ENCODE measurements around the gene CCDC40. TPM values are rescaled to one million over a fixed set of nuclear protein-coding genes. Genes with fewer than 3 reads are reported as not detected.

The CCDC40 gene
- total and polyA plus RNA-seq, 2 of the 13 experiments (the other 11 are each of a cell fraction or from before 2014, with no cell fraction given) = 4.1 to 5.5 TPM

DNA sequence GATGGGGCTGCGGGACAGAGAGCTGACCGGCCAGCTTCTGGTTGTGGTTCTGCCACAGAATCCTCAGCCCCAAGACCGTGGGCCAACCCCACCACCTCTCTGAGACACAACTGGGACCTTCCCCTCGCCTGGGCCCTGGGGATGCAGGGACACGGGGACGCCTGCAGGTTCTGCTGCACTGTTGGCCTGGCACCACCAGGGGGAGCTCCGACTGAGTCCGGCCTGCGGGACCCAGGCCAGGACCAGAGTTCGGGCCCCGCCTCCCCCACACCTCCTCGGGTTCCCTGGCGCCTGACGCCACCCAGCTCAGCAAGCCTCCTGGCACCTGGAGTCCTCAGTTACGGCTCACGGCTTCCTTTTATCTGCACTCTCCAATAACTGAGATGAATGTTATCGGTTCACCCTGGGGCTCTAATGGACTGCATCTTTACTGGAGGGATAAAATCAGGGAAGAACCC, 28.0 kb upstream of the CCDC40 start (continued):
- TF ChIP-seq E2F2 (CRISPR knock-in tag; IDR thresholded peaks at IDR 0.05; ENCODE audit: borderline replicate concordance) (no peak), ZNF446 (CRISPR knock-in tag; IDR thresholded peaks at IDR 0.05) (no peak), ZNF615 (CRISPR knock-in tag; IDR thresholded peaks at IDR 0.05; ENCODE audit: borderline replicate concordance) (no peak), PCBP1 (IDR thresholded peaks at IDR 0.05; ENCODE audit: borderline replicate concordance, low read depth, low read length) (0 out of 2 replicates have a peak, but pooled peaks have one; percentile 75), FOXK1 (CRISPR knock-in tag; IDR thresholded peaks at IDR 0.05; ENCODE audit: borderline replicate concordance, low read depth) (0 out of 2 replicates have a peak, but pooled peaks have one; percentile 56), ZNF230 (CRISPR knock-in tag; IDR thresholded peaks at IDR 0.05) (no peak), SRF (IDR thresholded peaks at IDR 0.05; ENCODE audit: low read depth, low read length) (no peak), ZNF616 (CRISPR knock-in tag; IDR thresholded peaks at IDR 0.05; ENCODE audit: low read depth) (no peak), BRD4 (CRISPR knock-in tag; IDR thresholded peaks at IDR 0.05) (no peak), CCAR2 (optimal IDR thresholded peaks at IDR 0.05; ENCODE audit: low read depth, low read length) (no peak), SMYD3 (CRISPR knock-in tag; IDR thresholded peaks at IDR 0.05) (no peak), HOXD1 (CRISPR knock-in tag; IDR thresholded peaks at IDR 0.05) (no peak), HMG20B (CRISPR knock-in tag; conservative IDR thresholded peaks at IDR 0.05) (no peak), ZNF101 (CRISPR knock-in tag; IDR thresholded peaks at IDR 0.05; ENCODE audit: borderline replicate concordance, low read depth) (no peak), IRF9 (CRISPR knock-in tag; IDR thresholded peaks at IDR 0.05; ENCODE audit: borderline replicate concordance) (peak; percentile 67; the same call in 1 of the 2 replicates), ATM (IDR thresholded peaks at IDR 0.05; ENCODE audit: borderline replicate concordance) (no peak), TAF15 (IDR thresholded peaks at IDR 0.05; ENCODE audit: low read depth, low read length, poor library complexity, severe bottlenecking) (no peak), ZNF350 (CRISPR knock-in tag; IDR thresholded peaks at IDR 0.05; ENCODE audit: borderline replicate concordance, low read depth) (peak; percentile 66), KDM6A (CRISPR knock-in tag; IDR thresholded peaks at IDR 0.05; ENCODE audit: low read depth) (no peak), CBX2 (IDR thresholded peaks at IDR 0.05; ENCODE audit: low read depth, low read length) (no peak), CBX2 (CRISPR knock-in tag; IDR thresholded peaks at IDR 0.05; ENCODE audit: low read depth) (no peak), ZBTB49 (CRISPR knock-in tag; IDR thresholded peaks at IDR 0.05; ENCODE audit: borderline replicate concordance) (no peak), HDAC2 (CRISPR knock-in tag; IDR thresholded peaks at IDR 0.05) (peak; percentile 76; the same call in 1 of the 2 replicates), KDM2A (CRISPR knock-in tag; IDR thresholded peaks at IDR 0.05; ENCODE audit: borderline replicate concordance, low read depth) (peak; percentile 88), MLX (CRISPR knock-in tag; IDR thresholded peaks at IDR 0.05) (0 out of 2 replicates have a peak, but pooled peaks have one; percentile 46)
- TF ChIP-seq, protein P1, sequence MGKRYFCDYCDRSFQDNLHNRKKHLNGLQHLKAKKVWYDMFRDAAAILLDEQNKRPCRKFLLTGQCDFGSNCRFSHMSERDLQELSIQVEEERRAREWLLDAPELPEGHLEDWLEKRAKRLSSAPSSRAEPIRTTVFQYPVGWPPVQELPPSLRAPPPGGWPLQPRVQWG (CRISPR knock-in tag; IDR thresholded peaks at IDR 0.05; ENCODE audit: borderline replicate concordance, low read depth) = no peak
